Nucleus accumbens (tissue), 56 donors: ENCODE results near the gene CLPTM1L.
A peak's percentile ranks its signal among the peaks of the same experiment; 100 is the strongest.

Experiments
- DNase-seq, 56 donors: peaks; one replicate each; lab custom pipeline; 2025; lab: John Stamatoyannopoulos, UW

The CLPTM1L gene

GRCh38 chr5:1344975-1345838, at the start of gene CLPTM1L:
TSS of gene CLPTM1L (minus strand) at chr5:1345099. CDS start at chr5:1344841, 258 bp downstream.
- DNase-seq: peak in 53 of 56 donors; percentile 28 to 89 (median 73)

GRCh38 chr5:1393571-1394501, 48.9 kb upstream of the CLPTM1L start:
- DNase-seq: no peak

- peak in 1 of 56 donors; percentile 15 for DNase-seq
These were observed 48.1 kb upstream of the CLPTM1L start for GRCh38 chr5:1392801-1393565.

GRCh38 chr5:1392261-1392660, 47.4 kb upstream of the CLPTM1L start:
- no peak for DNase-seq

- DNase-seq: no peak
These were observed 46.8 kb upstream of the CLPTM1L start for GRCh38 chr5:1391691-1392090.

- DNase-seq: no peak
These were observed 46.1 kb upstream of the CLPTM1L start for GRCh38 chr5:1390861-1391600.

- DNase-seq: no peak
These were observed 45.4 kb upstream of the CLPTM1L start for GRCh38 chr5:1390333-1390732.

GRCh38 chr5:1388383-1388967, 43.6 kb upstream of the CLPTM1L start:
- DNase-seq: no peak

- DNase-seq: no peak
These were observed 43.0 kb upstream of the CLPTM1L start for GRCh38 chr5:1387876-1388275.

- no peak for DNase-seq
These were observed 42.3 kb upstream of the CLPTM1L start for GRCh38 chr5:1387059-1387755.

GRCh38 chr5:1386274-1386717, 41.4 kb upstream of the CLPTM1L start:
- DNase-seq: peak in 23 of 56 donors; percentile 20 to 62 (median 42)

GRCh38 chr5:1385395-1386273, 40.7 kb upstream of the CLPTM1L start:
- peak in 50 of 56 donors; percentile 7 to 78 (median 46) for DNase-seq

- DNase-seq: no peak
These were observed 39.6 kb upstream of the CLPTM1L start for GRCh38 chr5:1384521-1384920.

GRCh38 chr5:1383886-1384401, 39.0 kb upstream of the CLPTM1L start:
- no peak for DNase-seq

- DNase-seq: no peak
These were observed 38.4 kb upstream of the CLPTM1L start for GRCh38 chr5:1383344-1383743.

GRCh38 chr5:1382248-1382700, 37.4 kb upstream of the CLPTM1L start:
- no peak for DNase-seq
